Measurements from ENCODE around the gene CACNA1C. TPM values are rescaled to one million over a fixed set of nuclear protein-coding genes. Genes with fewer than 3 reads are reported as not detected.

Gene CACNA1C
- total and polyA plus RNA-seq, 2 of the 4 experiments (the other 2 are of a cell fraction), result 1.6 to 2.6 TPM

DNA sequence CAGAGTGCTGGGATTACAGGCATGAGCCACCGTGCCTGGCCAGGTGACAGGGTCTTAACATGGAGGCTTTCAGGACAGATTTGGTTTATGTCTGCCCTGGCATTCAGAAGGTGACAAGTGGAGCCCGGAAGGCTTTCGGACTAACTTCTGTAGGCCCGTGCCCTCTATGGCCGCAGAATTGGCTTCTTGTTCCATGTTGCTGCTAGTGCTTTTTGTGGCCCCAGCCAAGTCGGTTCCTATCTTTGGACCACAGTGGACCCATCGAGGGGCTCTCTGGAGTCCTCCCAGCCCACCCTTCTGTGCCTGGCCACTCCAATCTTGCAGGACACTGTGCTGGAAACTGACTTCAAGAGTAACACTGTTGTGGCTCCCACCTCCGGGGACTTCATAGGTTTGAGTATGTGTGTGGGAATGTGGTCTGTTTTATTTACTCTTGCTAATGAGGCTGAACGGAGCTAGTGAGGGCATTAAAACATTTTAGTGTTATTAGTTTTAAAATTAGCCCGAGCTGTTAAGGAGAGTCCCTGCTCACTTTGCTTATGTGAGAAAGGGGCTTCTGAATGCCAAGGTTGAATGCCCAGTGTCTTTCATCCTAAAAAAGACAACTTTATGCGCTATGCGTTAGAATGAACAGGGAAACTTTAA lies 245.9 kb downstream of the CACNA1C start:
- no peak overlapping the region for H4K8ac ChIP-seq (ENCODE audit: low read depth in 2 of 2, low read length in 2 of 2)
- 0 out of 2 replicates have a peak overlapping the region, but pooled peaks have one; percentile 17 for H2BK120ac ChIP-seq (ENCODE audit: low read depth, low read length)
- H3K56ac ChIP-seq (ENCODE audit: extremely low read depth, insufficient read depth, low read length), result no peak overlapping the region
- H3K4me2 ChIP-seq (ENCODE audit: low read depth, low read length), result no peak overlapping the region
- 84% methylated on average over 8 of the region's 12 CpGs; no CpG with 5 or more reads in 1 of the 2 experiments for WGBS, 2 experiments (ENCODE audit: extremely low coverage in 2 of 2, insufficient read length in 1 of 2)
- H3K9me1 ChIP-seq (ENCODE audit: insufficient read depth, low read length), result peaks cover 29% of the 10 kb centered on the region
- ATAC-seq (ENCODE audit: low read depth), result no peak
- peak overlapping the region; percentile 10; the same call in 1 of the 2 replicates for H2AK5ac ChIP-seq (ENCODE audit: low read depth, low read length)
- H3K4me1 ChIP-seq (ENCODE audit: control insufficient read depth, insufficient read depth, low read length), result peaks cover 44% of the 10 kb centered on the region
- no peak overlapping the region for H2BK15ac ChIP-seq (ENCODE audit: low read depth, low read length)
- H3K23ac ChIP-seq (ENCODE audit: low read depth, low read length), result no peak overlapping the region
- H2BK5ac ChIP-seq (ENCODE audit: low read depth, low read length, poor library complexity, severe bottlenecking), result no peak overlapping the region
- H4K5ac ChIP-seq (ENCODE audit: low read depth, low read length), result no peak overlapping the region
- H3K9me3 ChIP-seq (ENCODE audit: control insufficient read depth, insufficient read depth, low read length), result no peaks in the 10 kb centered on the region
- no peaks in the 10 kb centered on the region for H3K27me3 ChIP-seq (ENCODE audit: control insufficient read depth, insufficient read depth, low read length)
- 0 out of 2 replicates have a peak overlapping the region, but pooled peaks have one; percentile 17 for H3K4ac ChIP-seq (ENCODE audit: low read depth, low read length)
- in situ Hi-C loops (cut with MboI; ENCODE audit: low sequenced_read_pairs), result loop anchor here (25.0 kb wide), 2 partner anchors 486 to 636 kb away; partner anchors contain the start of gene LRTM2
- no peak for DNase-seq
- intact Hi-C loops (cut with micrococcal nuclease), result no loop called here
- H3K27ac ChIP-seq (ENCODE audit: insufficient read depth, low read length), result no peak overlapping the region
- H3K4me3 ChIP-seq (ENCODE audit: insufficient read depth, low read depth, low read length), result no peak overlapping the region
- BruUV-seq (replicated peaks), result no TSS peak
- dilution Hi-C loops (cut with HindIII; ENCODE audit: low sequenced_read_pairs, unreplicated experiment), result no loop called here
- H3K18ac ChIP-seq (ENCODE audit: low read depth, low read length), result no peak overlapping the region
- TF ChIP-seq POLR2A (IDR thresholded peaks at IDR 0.05; ENCODE audit: low read depth, low read length), result no peak
- TF ChIP-seq RCOR1 (IDR thresholded peaks at IDR 0.05; ENCODE audit: insufficient replicate concordance, low read length), result no peak
- TF ChIP-seq, protein P1, sequence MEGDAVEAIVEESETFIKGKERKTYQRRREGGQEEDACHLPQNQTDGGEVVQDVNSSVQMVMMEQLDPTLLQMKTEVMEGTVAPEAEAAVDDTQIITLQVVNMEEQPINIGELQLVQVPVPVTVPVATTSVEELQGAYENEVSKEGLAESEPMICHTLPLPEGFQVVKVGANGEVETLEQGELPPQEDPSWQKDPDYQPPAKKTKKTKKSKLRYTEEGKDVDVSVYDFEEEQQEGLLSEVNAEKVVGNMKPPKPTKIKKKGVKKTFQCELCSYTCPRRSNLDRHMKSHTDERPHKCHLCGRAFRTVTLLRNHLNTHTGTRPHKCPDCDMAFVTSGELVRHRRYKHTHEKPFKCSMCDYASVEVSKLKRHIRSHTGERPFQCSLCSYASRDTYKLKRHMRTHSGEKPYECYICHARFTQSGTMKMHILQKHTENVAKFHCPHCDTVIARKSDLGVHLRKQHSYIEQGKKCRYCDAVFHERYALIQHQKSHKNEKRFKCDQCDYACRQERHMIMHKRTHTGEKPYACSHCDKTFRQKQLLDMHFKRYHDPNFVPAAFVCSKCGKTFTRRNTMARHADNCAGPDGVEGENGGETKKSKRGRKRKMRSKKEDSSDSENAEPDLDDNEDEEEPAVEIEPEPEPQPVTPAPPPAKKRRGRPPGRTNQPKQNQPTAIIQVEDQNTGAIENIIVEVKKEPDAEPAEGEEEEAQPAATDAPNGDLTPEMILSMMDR (conservative IDR thresholded peaks at IDR 0.05; ENCODE audit: low read depth, low read length), result no peak
- no peak for TF ChIP-seq NFE2L2 (IDR thresholded peaks at IDR 0.05; ENCODE audit: low read depth, low read length)
- no peak for TF ChIP-seq SMC3 (IDR thresholded peaks at IDR 0.05; ENCODE audit: low read depth, low read length)
- TF ChIP-seq CHD1 (IDR thresholded peaks at IDR 0.05; ENCODE audit: low read depth, low read length), result no peak
- TF ChIP-seq FOS (IDR thresholded peaks at IDR 0.05; ENCODE audit: low read depth, low read length), result no peak
- no peak for TF ChIP-seq BHLHE40 (IDR thresholded peaks at IDR 0.05; ENCODE audit: low read depth, low read length)
- CTCF ChIA-PET, result no interaction called here
- no peak overlapping the region for H2BK20ac ChIP-seq (ENCODE audit: low read depth, low read length)
- H3K9ac ChIP-seq (ENCODE audit: low read depth, low read length), result no peak overlapping the region
- H4K91ac ChIP-seq (ENCODE audit: insufficient read depth, low read depth, low read length), result peak overlapping the region; percentile 4; the same call in 1 of the 2 replicates
- H3K36me3 ChIP-seq (ENCODE audit: control insufficient read depth, insufficient read depth, low read length), result no peaks in the 10 kb centered on the region
- H4K20me1 ChIP-seq (ENCODE audit: insufficient read depth, low read length), result peaks cover 4% of the 10 kb centered on the region; the same call in 1 of the 2 replicates
- no peak overlapping the region for H3K14ac ChIP-seq (replicated peaks; ENCODE audit: low read depth, low read length)
- no peak overlapping the region for H2AK9ac ChIP-seq (replicated peaks; ENCODE audit: low read depth, low read length, poor library complexity)
- peaks cover 0 to 15% of the 10 kb centered on the region in 2 experiments; a peak in 1 of 4 replicates for H3K79me1 ChIP-seq (ENCODE audit: low read depth in 1 of 2, low read length in 2 of 2)
- no peak overlapping the region for H2AFZ ChIP-seq (replicated peaks; ENCODE audit: low read length, poor library complexity)
- POLR2A ChIA-PET (ENCODE audit: unreplicated experiment), result no interaction called here

Measured in IMR-90 (cell line).